DND-41 (cell line): ENCODE data around the gene WDR93.

Experiments used
- EZH2 ChIP-seq: IDR thresholded peaks from 3 replicates; pipeline ENCODE4 v1.6.1; 2012; ENCODE audit warnings: borderline replicate concordance, low read depth, mild to moderate bottlenecking, moderate library complexity, low read length, inconsistent platforms; ENCODE audit not compliant: severe bottlenecking
- TF ChIP-seq, protein P1 (sequence below): IDR thresholded peaks from 2 replicates; pipeline ENCODE4 v1.5.1; 2012; ENCODE audit warnings: borderline replicate concordance, low read length, moderate library complexity, mild to moderate bottlenecking; ENCODE audit not compliant: poor library complexity, severe bottlenecking; ENCODE audit errors: extremely low read depth

GRCh38 chr15:89647191-89647851 is 43.3 kb upstream of the WDR93 start:
- TF ChIP-seq, protein P1, sequence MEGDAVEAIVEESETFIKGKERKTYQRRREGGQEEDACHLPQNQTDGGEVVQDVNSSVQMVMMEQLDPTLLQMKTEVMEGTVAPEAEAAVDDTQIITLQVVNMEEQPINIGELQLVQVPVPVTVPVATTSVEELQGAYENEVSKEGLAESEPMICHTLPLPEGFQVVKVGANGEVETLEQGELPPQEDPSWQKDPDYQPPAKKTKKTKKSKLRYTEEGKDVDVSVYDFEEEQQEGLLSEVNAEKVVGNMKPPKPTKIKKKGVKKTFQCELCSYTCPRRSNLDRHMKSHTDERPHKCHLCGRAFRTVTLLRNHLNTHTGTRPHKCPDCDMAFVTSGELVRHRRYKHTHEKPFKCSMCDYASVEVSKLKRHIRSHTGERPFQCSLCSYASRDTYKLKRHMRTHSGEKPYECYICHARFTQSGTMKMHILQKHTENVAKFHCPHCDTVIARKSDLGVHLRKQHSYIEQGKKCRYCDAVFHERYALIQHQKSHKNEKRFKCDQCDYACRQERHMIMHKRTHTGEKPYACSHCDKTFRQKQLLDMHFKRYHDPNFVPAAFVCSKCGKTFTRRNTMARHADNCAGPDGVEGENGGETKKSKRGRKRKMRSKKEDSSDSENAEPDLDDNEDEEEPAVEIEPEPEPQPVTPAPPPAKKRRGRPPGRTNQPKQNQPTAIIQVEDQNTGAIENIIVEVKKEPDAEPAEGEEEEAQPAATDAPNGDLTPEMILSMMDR = peak; percentile 67
- no peak for TF ChIP-seq EZH2
